Astrocyte (in vitro differentiated cells and primary cell): ENCODE results near the gene SV2A. TPM values are rescaled to one million over a fixed set of nuclear protein-coding genes. Genes with fewer than 3 reads are reported as not detected.
A peak's percentile ranks its signal among the peaks of the same experiment; 100 is the strongest.

Experiments
- DNase-seq: peaks from one replicate; pipeline ENCODE4 v3.0.0-alpha.2; 2010; ENCODE audit warnings: low read depth
- FAIRE-seq: peaks from 2 replicates; lab custom pipeline; 2011; peaks lifted over from hg19 to GRCh38; lab: Jason Lieb, UNC
- H2AFZ ChIP-seq: 2 replicates; pipeline ENCODE4 v1.6.0; 2012; ENCODE audit warnings: low read depth, low read length, inconsistent platforms
- H3K27ac ChIP-seq: 2 replicates; pipeline ENCODE4 v1.5.1; 2011; ENCODE audit warnings: low read depth, low read length, inconsistent platforms
- H3K27me3 ChIP-seq: 2 replicates; pipeline ENCODE4 v1.6.0; 2011; ENCODE audit warnings: low read length, inconsistent platforms; ENCODE audit not compliant: insufficient read depth
- H3K36me3 ChIP-seq: 2 replicates; pipeline ENCODE4 v1.5.1; 2011; ENCODE audit warnings: low read length, inconsistent platforms; ENCODE audit not compliant: insufficient read depth
- H3K4me1 ChIP-seq: 2 replicates; pipeline ENCODE4 v1.5.1; 2011; ENCODE audit warnings: low read length, inconsistent platforms; ENCODE audit not compliant: insufficient read depth
- H3K4me2 ChIP-seq: 2 replicates; pipeline ENCODE4 v1.6.0; 2012; ENCODE audit warnings: low read length, inconsistent platforms
- H3K4me3 ChIP-seq: 2 replicates; pipeline ENCODE4 v1.5.1; 2011; ENCODE audit warnings: low read depth, mild to moderate bottlenecking, low read length, inconsistent platforms; ENCODE audit not compliant: insufficient read depth
- H3K79me2 ChIP-seq: 2 replicates; pipeline ENCODE4 v1.6.0; 2012; ENCODE audit warnings: mild to moderate bottlenecking, low read length, inconsistent platforms; ENCODE audit not compliant: insufficient read depth
- H3K9ac ChIP-seq: 2 replicates; pipeline ENCODE4 v1.6.0; 2012; ENCODE audit warnings: mild to moderate bottlenecking, low read length, inconsistent platforms
- H3K9me3 ChIP-seq: 2 replicates; pipeline ENCODE4 v1.5.1; 2012; ENCODE audit warnings: low read depth, mild to moderate bottlenecking, low read length, inconsistent platforms; ENCODE audit not compliant: insufficient read depth
- H4K20me1 ChIP-seq: 2 replicates; pipeline ENCODE4 v1.6.0; 2012; ENCODE audit warnings: low read length, inconsistent platforms; ENCODE audit not compliant: insufficient read depth
- H3K27ac Mint-ChIP-seq: one replicate; pipeline ENCODE4 v1.8.0; 2021; ENCODE audit warnings: mild to moderate bottlenecking, mixed read lengths; ENCODE audit not compliant: unreplicated experiment
- H3K27me3 Mint-ChIP-seq: one replicate; pipeline ENCODE4 v1.8.0; 2021; ENCODE audit warnings: low read depth, mixed read lengths; ENCODE audit not compliant: unreplicated experiment
- H3K36me3 Mint-ChIP-seq: one replicate; pipeline ENCODE4 v1.8.0; 2021; ENCODE audit warnings: low read depth, mixed read lengths; ENCODE audit not compliant: unreplicated experiment
- H3K4me1 Mint-ChIP-seq: one replicate; pipeline ENCODE4 v1.8.0; 2021; ENCODE audit warnings: low read depth, mixed read lengths; ENCODE audit not compliant: unreplicated experiment
- H3K4me3 Mint-ChIP-seq: one replicate; pipeline ENCODE4 v1.8.0; 2021; ENCODE audit warnings: mild to moderate bottlenecking, moderate library complexity, mixed read lengths; ENCODE audit not compliant: unreplicated experiment
- H3K9me3 Mint-ChIP-seq: one replicate; pipeline ENCODE4 v1.8.0; 2021; ENCODE audit warnings: mild to moderate bottlenecking, mixed read lengths; ENCODE audit not compliant: unreplicated experiment
- CTCF ChIP-seq: IDR thresholded peaks from 2 replicates; pipeline ENCODE4 v1.5.1; 2011; ENCODE audit warnings: low read depth, mild to moderate bottlenecking, inconsistent platforms, low read length, moderate library complexity; ENCODE audit not compliant: insufficient read depth
- EZH2 ChIP-seq: IDR thresholded peaks from 2 replicates; pipeline ENCODE4 v1.6.1; 2012; ENCODE audit warnings: mild to moderate bottlenecking, low read length, inconsistent platforms; ENCODE audit not compliant: insufficient read depth
- total RNA-seq: library from RNA; stranded (reverse); gene quantifications from 2 replicates; pipeline ENCODE4 v1.2.1, GENCODE V29; 2021

SV2A gene
- total RNA-seq, 1 donor from 2014 or later = 6.8 TPM

DNA sequence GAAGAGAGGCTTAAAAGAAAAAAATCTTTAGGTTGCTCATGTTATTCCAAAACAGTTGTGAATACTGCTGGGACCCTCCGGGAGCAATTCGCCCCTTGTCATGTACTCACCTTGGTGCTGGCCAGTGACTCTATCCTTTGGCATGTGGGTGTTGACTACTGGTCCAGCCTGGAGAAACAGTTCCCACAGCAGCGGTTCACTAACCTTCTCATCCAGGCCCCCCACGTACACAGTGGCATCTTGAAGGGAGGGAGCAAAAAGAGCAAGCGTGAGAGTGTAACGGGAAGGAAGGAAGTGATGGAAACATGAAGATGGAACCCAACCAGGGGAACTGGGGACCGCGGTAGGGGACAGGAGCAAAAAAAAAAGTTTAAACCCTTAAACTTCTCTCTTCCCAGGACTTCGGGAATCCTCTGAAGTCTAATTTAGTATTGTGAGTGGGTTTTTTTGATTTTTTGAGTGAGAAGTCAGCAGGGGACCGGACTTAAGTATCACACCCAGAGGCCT, 9.5 kb upstream of the SV2A start:
- Histone ChIP-seq H3K9me3 (no peaks in the 10 kb centered on the region), H3K79me2 (peaks cover 34% of the 10 kb centered on the region), H3K27ac (peak overlapping the region; percentile 88), H4K20me1 (peaks cover 37% of the 10 kb centered on the region), H3K9ac (peak overlapping the region; percentile 93), H2AFZ (peak overlapping the region; percentile 66), H3K27me3 (no peaks in the 10 kb centered on the region), H3K4me1 (peaks cover 31% of the 10 kb centered on the region), H3K4me3 (peak overlapping the region; percentile 84), H3K36me3 (peaks cover 39% of the 10 kb centered on the region), H3K4me2 (peak overlapping the region; percentile 92)
- Mint-ChIP-seq H3K4me1 (peaks cover 32% of the 10 kb centered on the region), H3K27ac (peak overlapping the region; percentile 98), H3K27me3 (no peaks in the 10 kb centered on the region), H3K4me3 (peak overlapping the region; percentile 100), H3K36me3 (peaks cover 38% of the 10 kb centered on the region), H3K9me3 (peaks cover 2% of the 10 kb centered on the region)
- TF ChIP-seq CTCF = no peak
- DNase-seq (no peak), FAIRE-seq (no peak)

- peak overlapping the region; percentile 84 for H3K4me3 ChIP-seq
- peaks cover 44% of the 10 kb centered on the region for H3K36me3 ChIP-seq
- no peaks in the 10 kb centered on the region for H3K27me3 Mint-ChIP-seq
- DNase-seq = no peak
- H3K4me1 ChIP-seq = peaks cover 24% of the 10 kb centered on the region
- peaks cover 2% of the 10 kb centered on the region for H3K9me3 Mint-ChIP-seq
- no peaks in the 10 kb centered on the region for H3K27me3 ChIP-seq
- H3K27ac Mint-ChIP-seq = peak overlapping the region; percentile 63
- peak overlapping the region; percentile 92 for H3K4me2 ChIP-seq
- H3K27ac ChIP-seq = no peak overlapping the region
- peaks cover 30% of the 10 kb centered on the region for H3K4me1 Mint-ChIP-seq
- TF ChIP-seq EZH2 (no peak), CTCF (no peak)
- peaks cover 36% of the 10 kb centered on the region for H3K36me3 Mint-ChIP-seq
- H2AFZ ChIP-seq = no peak overlapping the region
- H4K20me1 ChIP-seq = peaks cover 37% of the 10 kb centered on the region
- H3K79me2 ChIP-seq = peaks cover 34% of the 10 kb centered on the region
- no peaks in the 10 kb centered on the region for H3K9me3 ChIP-seq
- peak overlapping the region; percentile 93 for H3K9ac ChIP-seq
- peak overlapping the region; percentile 100 for H3K4me3 Mint-ChIP-seq
- FAIRE-seq = no peak
Measured at GRCh38 chr1:149926296-149926695, 8.7 kb upstream of the SV2A start.

GRCh38 chr1:149925751-149926150, 8.1 kb upstream of the SV2A start:
- no peak for FAIRE-seq
- peak overlapping the region; percentile 92 for H3K4me2 ChIP-seq
- no peaks in the 10 kb centered on the region for H3K27me3 ChIP-seq
- Mint-ChIP-seq H3K4me3 (peak overlapping the region; percentile 100), H3K36me3 (peaks cover 32% of the 10 kb centered on the region), H3K27me3 (no peaks in the 10 kb centered on the region), H3K9me3 (peaks cover 2% of the 10 kb centered on the region), H3K4me1 (peaks cover 28% of the 10 kb centered on the region), H3K27ac (peak overlapping the region; percentile 63)
- H3K9ac ChIP-seq = no peak overlapping the region
- H2AFZ ChIP-seq = no peak overlapping the region
- no peak for DNase-seq
- peaks cover 21% of the 10 kb centered on the region for H3K4me1 ChIP-seq
- TF ChIP-seq EZH2 (no peak), CTCF (no peak)
- no peak overlapping the region for H3K4me3 ChIP-seq
- H3K27ac ChIP-seq = no peak overlapping the region
- H4K20me1 ChIP-seq = peaks cover 37% of the 10 kb centered on the region
- peaks cover 34% of the 10 kb centered on the region for H3K79me2 ChIP-seq
- H3K36me3 ChIP-seq = peaks cover 44% of the 10 kb centered on the region
- no peaks in the 10 kb centered on the region for H3K9me3 ChIP-seq
